Heart right ventricle (tissue), 16 donors: ENCODE results near the gene GOT1. TPM values are rescaled to one million over a fixed set of nuclear protein-coding genes. Genes with fewer than 3 reads are reported as not detected.

Experiments
- ATAC-seq, 8 donors: fragments of 200-7000 bp; cut with Tn5 transposase; one replicate each; pipeline ENCODE4 v1.9.1; 2020; ENCODE audit warnings: mild to moderate bottlenecking in 8 of 8, moderate library complexity in 8 of 8, moderate number of reproducible peaks in 1 of 8
- DNase-seq, 2 donors: peaks; one replicate each; pipeline ENCODE4 v3.0.0-alpha.2; 2020
- H3K27ac ChIP-seq, 10 donors: fragments of 200-600 bp; sonication (generic) in 2 of 10; one replicate each; pipeline versions ENCODE4 v1.5.0 to v1.8.0; 2020 to 2022; ENCODE audit warnings: mild to moderate bottlenecking in 3 of 10
- H3K27me3 ChIP-seq, 7 donors: fragments of 200-600 bp; one replicate each; pipeline ENCODE4 v1.8.0; 2021 to 2022; ENCODE audit warnings: mild to moderate bottlenecking in 2 of 7
- H3K36me3 ChIP-seq, 9 donors: fragments of 200-600 bp; sonication (generic) in 1 of 9; one replicate each; pipeline versions ENCODE4 v1.5.0 to v1.8.0; 2020 to 2022; ENCODE audit warnings: mild to moderate bottlenecking in 2 of 9
- H3K4me1 ChIP-seq, 9 donors: fragments of 200-600 bp; sonication (generic) in 1 of 9; one replicate each; pipeline versions ENCODE4 v1.5.0 to v1.8.0; 2020 to 2022; ENCODE audit warnings: mild to moderate bottlenecking in 4 of 9
- H3K4me3 ChIP-seq, 10 donors: fragments of 200-600 bp; sonication (generic) in 2 of 10; one replicate each; pipeline versions ENCODE4 v1.5.0 to v1.8.0; 2020 to 2022; ENCODE audit warnings: mild to moderate bottlenecking in 7 of 10, moderate library complexity in 2 of 10
- H3K9me3 ChIP-seq, 11 donors: fragments of 200-600 bp in 10 of 11; sonication (generic) in 2 of 11; one replicate each; pipeline versions ENCODE4 v1.5.0 to v1.8.0; 2013 to 2022; ENCODE audit warnings: mild to moderate bottlenecking in 2 of 11, control low read depth in 1 of 11, moderate library complexity in 1 of 11
- whole genome bisulfite sequencing, 2 donors: extraction: QIAGEN DNeasy Blood & Tissue Kit; methylation state at CpG; one replicate each; pipeline ENCODE4 v1.1.7; 2013; ENCODE audit warnings: inconsistent platforms in 1 of 2; 5-methylcytosine and 5-hydroxymethylcytosine counted together
- intact Hi-C, 10 donors: fragments of 100-400 bp; cut with DNase I; formaldehyde crosslinking; loops; one replicate each; pipeline versions ENCODE4 v1.11.1 to v1.14.2; 2022
- polyA plus RNA-seq, 2 donors: library from polyadenylated mRNA; stranded (reverse); fragments of 200-250 nt; gene quantifications; one replicate each; pipeline ENCODE4 v1.2.3, GENCODE V29; 2013
- total RNA-seq, 10 donors: library from RNA; stranded (reverse); fragmentation: NEBNext Ultra II Directional in 3 of 10; extraction: Animal tissue kit (Norgen Biotek cat#: 25700) in 3 of 10; gene quantifications; one replicate each; pipeline versions ENCODE4 v1.2.1 to v1.2.4, GENCODE V29; 2021 to 2023
- TF ChIP-seq, protein P1 (sequence below), 9 donors: fragments of 200-600 bp; sonication (generic) in 2 of 9; IDR thresholded peaks; one replicate each; pipeline versions ENCODE4 v1.5.0 to v1.8.0; 2021 to 2022; ENCODE audit warnings: antibody characterized with exemption in 9 of 9, mild to moderate bottlenecking in 5 of 9, moderate library complexity in 1 of 9
- donor health status: Arrhythmogenic right ventricular cardiomyopathy.
- donor health status: ischemic (EF 13 %, LVEDD 7.1; RV severe dilation, severe dysfunction).
- donor health status: healthy with polysubstance abuse.
- donor health status: DM: no; HTN: yes; CAD: no.
- donor health status: DM: no; HTN: no; CAD: no.
- donor health status: ischemic (EF 25% LVEDD 6.9; RV normal size, moderate dysfunction).
- donor health status: ischemic (EF 25% LVEDD 5.7; RV mildly dilated, moderate dysfunction).
- donor health status: healthy.
- donor health status: DM: yes; HTN: yes; CAD: no.
- donor health status: Ischemic cardiomyopathy.
- donor health status: ischemic (EF 35%, LVEDD 5.7; RV mildly dilated, moderate dysfunction).
- donor health status: nonischemic (EF 11% LVEDD 7.7; RV severe dilation, severe dysfunction).
- donor health status: DM: yes; HTN: yes; CAD: no.
- donor health status: PGD.
- donor health status: ischemic (EF 29% LVEDD 5.4; RV normal size, mild dysfunction).
- donor health status: nonischemic (EF 23%, LVEDD 6.1; RV moderate dilation, normal function).

GOT1 gene
- total and polyA plus RNA-seq, 12 donors, result 114 to 669 (median 561) TPM

DNA sequence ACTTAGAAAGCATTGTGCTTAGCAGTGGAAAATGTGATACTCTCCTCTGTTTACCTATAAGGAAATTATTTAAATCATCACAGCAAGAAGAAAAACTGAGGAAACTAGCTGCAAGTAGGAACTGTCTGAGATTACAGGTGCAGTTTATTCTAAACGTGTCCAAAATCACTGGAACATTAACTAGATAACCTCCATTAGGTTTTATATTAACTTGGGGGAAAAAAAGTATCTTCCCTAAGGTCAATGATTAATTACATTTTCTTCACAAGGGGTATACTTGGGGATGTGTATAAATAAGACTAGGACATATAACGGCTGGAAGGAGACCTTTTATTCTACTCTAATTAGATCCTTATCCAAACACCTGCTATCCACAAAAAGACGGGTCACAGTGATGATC lies 3.7 kb downstream of the GOT1 start:
- no peaks in the 10 kb centered on the region for H3K27me3 ChIP-seq
- TF ChIP-seq, protein P1, sequence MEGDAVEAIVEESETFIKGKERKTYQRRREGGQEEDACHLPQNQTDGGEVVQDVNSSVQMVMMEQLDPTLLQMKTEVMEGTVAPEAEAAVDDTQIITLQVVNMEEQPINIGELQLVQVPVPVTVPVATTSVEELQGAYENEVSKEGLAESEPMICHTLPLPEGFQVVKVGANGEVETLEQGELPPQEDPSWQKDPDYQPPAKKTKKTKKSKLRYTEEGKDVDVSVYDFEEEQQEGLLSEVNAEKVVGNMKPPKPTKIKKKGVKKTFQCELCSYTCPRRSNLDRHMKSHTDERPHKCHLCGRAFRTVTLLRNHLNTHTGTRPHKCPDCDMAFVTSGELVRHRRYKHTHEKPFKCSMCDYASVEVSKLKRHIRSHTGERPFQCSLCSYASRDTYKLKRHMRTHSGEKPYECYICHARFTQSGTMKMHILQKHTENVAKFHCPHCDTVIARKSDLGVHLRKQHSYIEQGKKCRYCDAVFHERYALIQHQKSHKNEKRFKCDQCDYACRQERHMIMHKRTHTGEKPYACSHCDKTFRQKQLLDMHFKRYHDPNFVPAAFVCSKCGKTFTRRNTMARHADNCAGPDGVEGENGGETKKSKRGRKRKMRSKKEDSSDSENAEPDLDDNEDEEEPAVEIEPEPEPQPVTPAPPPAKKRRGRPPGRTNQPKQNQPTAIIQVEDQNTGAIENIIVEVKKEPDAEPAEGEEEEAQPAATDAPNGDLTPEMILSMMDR (IDR thresholded peaks at IDR 0.05), result no peak
- intact Hi-C loops, result no loop called here
- H3K36me3 ChIP-seq, result peaks cover 0 to 28% (median 0%) of the 10 kb centered on the region in 9 donors
- 45 to 57% methylated on average over 3 of the region's 3 CpGs for WGBS, 2 donors
- H3K9me3 ChIP-seq, result no peaks in the 10 kb centered on the region
- no peak overlapping the region for H3K4me3 ChIP-seq
- H3K27ac ChIP-seq, result no peak overlapping the region
- DNase-seq (no peak), ATAC-seq (no peak)
- H3K4me1 ChIP-seq, result peaks cover 0 to 74% (median 22%) of the 10 kb centered on the region in 9 donors

DNA sequence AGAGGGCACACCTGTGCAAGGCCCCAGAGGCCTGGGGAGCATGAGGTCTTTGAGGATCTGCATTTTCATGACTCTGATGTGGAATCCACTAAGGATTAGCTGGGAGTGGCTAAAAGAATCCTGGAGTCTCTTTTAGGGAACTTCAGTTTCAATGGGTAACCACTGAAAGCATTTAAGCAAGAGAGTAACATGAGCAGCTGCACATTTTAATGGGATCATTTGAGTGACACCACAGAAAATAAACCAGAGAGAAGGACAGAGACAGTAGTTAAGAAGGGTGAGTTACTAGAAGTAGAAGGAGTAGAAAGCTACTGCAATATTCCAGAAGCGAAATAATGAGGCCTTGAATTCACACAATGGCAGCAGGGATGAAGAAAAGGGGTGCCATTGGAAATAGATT lies 5.2 kb downstream of the GOT1 start:
- Histone ChIP-seq H3K4me1 (peaks cover 4 to 84% (median 28%) of the 10 kb centered on the region in 9 donors), H3K9me3 (no peaks in the 10 kb centered on the region), H3K4me3 (no peak overlapping the region), H3K27me3 (no peaks in the 10 kb centered on the region), H3K27ac (peak overlapping the region in 1 of 10 donors; percentile 5), H3K36me3 (peaks cover 0 to 39% (median 4%) of the 10 kb centered on the region in 9 donors)
- TF ChIP-seq, protein P1 (IDR thresholded peaks at IDR 0.05), result no peak
- intact Hi-C loops, result no loop called here
- 95 to 100% methylated on average over 1 of the region's 1 CpG for WGBS, 2 donors
- ATAC-seq, result no peak
- DNase-seq, result no peak

DNA sequence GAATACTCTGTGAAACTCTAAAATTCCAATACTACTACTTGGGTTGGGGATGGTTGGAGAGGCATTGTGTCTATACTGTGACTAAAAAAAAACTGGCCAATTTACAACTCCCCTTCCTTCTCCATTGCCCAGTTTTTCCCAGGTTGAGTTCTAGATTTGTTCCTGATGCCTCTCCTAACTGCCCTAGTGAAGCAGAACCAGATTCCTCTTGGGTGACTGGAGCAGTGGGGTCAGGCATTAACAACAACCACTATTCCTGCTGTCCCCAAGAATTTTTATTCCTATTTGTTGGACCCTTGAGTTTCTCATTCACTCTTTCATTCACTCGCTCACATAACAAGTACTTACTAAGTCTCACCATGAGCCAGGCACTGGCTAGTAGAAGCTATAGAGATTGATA lies 5.8 kb downstream of the GOT1 start:
- Histone ChIP-seq H3K27me3 (no peaks in the 10 kb centered on the region), H3K36me3 (peaks cover 0 to 45% (median 7%) of the 10 kb centered on the region in 9 donors), H3K9me3 (no peaks in the 10 kb centered on the region), H3K4me3 (no peak overlapping the region), H3K4me1 (peaks cover 4 to 85% (median 27%) of the 10 kb centered on the region in 9 donors), H3K27ac (no peak overlapping the region)
- TF ChIP-seq, protein P1 (IDR thresholded peaks at IDR 0.05), result no peak
- intact Hi-C loops, result no loop called here
- ATAC-seq (no peak), DNase-seq (no peak)
- WGBS, 2 donors, result 93 to 97% methylated on average over 1 of the region's 1 CpG

DNA sequence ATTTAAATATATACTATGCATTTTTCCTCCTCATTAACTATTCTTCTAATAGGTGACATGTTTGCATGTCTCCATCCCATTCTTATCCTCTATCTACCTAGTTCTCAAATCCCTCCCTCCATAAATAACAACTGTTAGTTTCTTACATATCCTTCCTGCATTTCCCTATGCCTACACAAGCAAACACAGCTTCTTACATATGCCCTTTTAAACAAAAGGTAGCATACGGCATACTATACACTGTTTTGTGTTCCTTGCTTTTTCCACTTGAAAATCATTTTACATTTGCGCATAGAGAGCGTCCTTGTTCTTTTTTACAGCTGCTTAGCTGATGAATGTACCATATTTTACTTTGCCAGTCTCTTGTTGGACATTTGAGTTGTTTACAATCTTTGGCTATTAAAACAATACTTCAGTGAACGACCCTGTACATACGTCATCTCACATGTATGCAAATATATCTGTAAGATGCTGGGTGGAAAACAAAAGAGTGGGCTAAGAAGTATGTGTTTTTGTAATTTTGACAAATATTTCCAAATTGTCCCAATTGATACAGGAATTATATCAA lies 7.8 kb downstream of the GOT1 start:
- intact Hi-C loops, result no loop called here
- no peak overlapping the region for H3K27ac ChIP-seq
- no peaks in the 10 kb centered on the region for H3K9me3 ChIP-seq
- WGBS, 2 donors, result 76 to 80% methylated on average over 5 of the region's 5 CpGs
- no peak overlapping the region for H3K4me3 ChIP-seq
- TF ChIP-seq, protein P1 (IDR thresholded peaks at IDR 0.05), result no peak
- peaks cover 0 to 65% (median 24%) of the 10 kb centered on the region in 9 donors for H3K36me3 ChIP-seq
- H3K4me1 ChIP-seq, result peaks cover 0 to 81% (median 26%) of the 10 kb centered on the region in 9 donors
- no peak for ATAC-seq
- no peak for DNase-seq
- H3K27me3 ChIP-seq, result no peaks in the 10 kb centered on the region
